ENCODE measurements around the gene FMOD. TPM values are rescaled to one million over a fixed set of nuclear protein-coding genes. Genes with fewer than 3 reads are reported as not detected.

The FMOD gene
- total RNA-seq, 2 experiments from 2014 or later, result not detected

- H3K79me2 ChIP-seq (ENCODE audit: insufficient read depth, low read depth, low read length), result no peaks in the 10 kb centered on the region
- no peak overlapping the region for H2AFZ ChIP-seq (ENCODE audit: low read length)
- no TSS peak for BruUV-seq (replicated peaks)
- ChIA-PET CTCF (ENCODE audit: unreplicated experiment) (interaction anchor here (0.8 kb wide), 1 partner anchor 75 kb away, joined by 3 read pairs; no protein-coding TSS in a partner anchor), POLR2A (interaction anchor here (0.5 to 0.9 kb wide), 5 partner anchors 16 to 147 kb away, joined by 3 to 4 read pairs (median 3); no protein-coding TSS in a partner anchor)
- peaks cover 13% of the 10 kb centered on the region for H3K4me1 ChIP-seq (ENCODE audit: insufficient read depth, low read length, poor library complexity, severe bottlenecking)
- TF ChIP-seq EZH2phosphoT487 (IDR thresholded peaks at IDR 0.05; ENCODE audit: borderline replicate concordance, low read depth, low read length) (no peak), CTCF (conservative IDR thresholded peaks at IDR 0.05; ENCODE audit: low read length) (peak; percentile 49)
- no peaks in the 10 kb centered on the region for H3K36me3 ChIP-seq (ENCODE audit: insufficient read depth, low read length)
- H3K9me2 ChIP-seq (ENCODE audit: insufficient read depth, low read length), result no peaks in the 10 kb centered on the region
- H3K4me3 ChIP-seq (ENCODE audit: low read depth, low read length, poor library complexity, severe bottlenecking), result no peak overlapping the region
- no peaks in the 10 kb centered on the region for H3K9me3 ChIP-seq (ENCODE audit: low read length)
- DNase-seq (ENCODE audit: low spot score), result peak; percentile 30
- no peak overlapping the region for H3K27ac ChIP-seq (ENCODE audit: low read depth, low read length, poor library complexity, severe bottlenecking)
- H3K4me2 ChIP-seq (ENCODE audit: low read length), result no peak overlapping the region
- H4K20me1 ChIP-seq (ENCODE audit: insufficient read depth, low read length), result no peaks in the 10 kb centered on the region
- intact Hi-C loops (cut with micrococcal nuclease; ENCODE audit: unreplicated experiment), result no loop called here
Measured at GRCh38 chr1:203346060-203346768, 4.7 kb downstream of the FMOD start.

GRCh38 chr1:203343956-203344754 is 6.8 kb downstream of the FMOD start:
- TF ChIP-seq EZH2phosphoT487 (IDR thresholded peaks at IDR 0.05; ENCODE audit: borderline replicate concordance, low read depth, low read length) (no peak), CTCF (conservative IDR thresholded peaks at IDR 0.05; ENCODE audit: low read length) (no peak)
- ChIA-PET POLR2A (interaction anchor here (0.5 to 1.6 kb wide), 5 partner anchors 12 to 551 kb away, joined by 3 to 6 read pairs (median 3); no protein-coding TSS in a partner anchor), CTCF (ENCODE audit: unreplicated experiment) (interaction anchor here (1.0 to 2.8 kb wide), 3 partner anchors 75 to 103 kb away, joined by 3 to 9 read pairs (median 4); no protein-coding TSS in a partner anchor)
- Histone ChIP-seq H3K36me3 (ENCODE audit: insufficient read depth, low read length) (no peaks in the 10 kb centered on the region), H3K4me2 (ENCODE audit: low read length) (no peak overlapping the region), H3K27ac (ENCODE audit: low read depth, low read length, poor library complexity, severe bottlenecking) (no peak overlapping the region), H2AFZ (ENCODE audit: low read length) (no peak overlapping the region), H3K4me3 (ENCODE audit: low read depth, low read length, poor library complexity, severe bottlenecking) (no peak overlapping the region), H3K9me3 (ENCODE audit: low read length) (no peaks in the 10 kb centered on the region), H3K9me2 (ENCODE audit: insufficient read depth, low read length) (no peaks in the 10 kb centered on the region), H3K79me2 (ENCODE audit: insufficient read depth, low read depth, low read length) (no peaks in the 10 kb centered on the region), H4K20me1 (ENCODE audit: insufficient read depth, low read length) (no peaks in the 10 kb centered on the region), H3K4me1 (ENCODE audit: insufficient read depth, low read length, poor library complexity, severe bottlenecking) (peaks cover 34% of the 10 kb centered on the region)
- intact Hi-C loops (cut with micrococcal nuclease; ENCODE audit: unreplicated experiment), result no loop called here
- BruUV-seq (replicated peaks), result no TSS peak
- no peak for DNase-seq (ENCODE audit: low spot score)

Data from OCI-LY7 (cell line).